H1 (cell line): Measurements from ENCODE around the gene MFAP3. TPM values are rescaled to one million over a fixed set of nuclear protein-coding genes. Genes with fewer than 3 reads are reported as not detected.

ENCODE experiments used
- CHD7 ChIP-seq: fragments of 300-600 bp; sonication (generic); IDR thresholded peaks from 2 replicates; pipeline ENCODE4 v1.7.1; 2012; ENCODE audit warnings: low read length, moderate library complexity, mild to moderate bottlenecking, inconsistent platforms; ENCODE audit not compliant: insufficient replicate concordance
- polyA plus RNA-seq, 7 experiments: library from polyadenylated mRNA; depleted of rRNA in 3 of 7; stranded (reverse) in 5 of 7; unstranded in 2 of 7; fragments of >200 nt in 5 of 7; fragments of 200-250 nt in 2 of 7; gene quantifications; 1 replicate in 5 of 7; 2 replicates in 1 of 7; 4 replicates in 1 of 7; pipeline versions ENCODE4 v1.2.1 to v1.2.3, GENCODE V29; 2011 to 2013; ENCODE audit warnings: missing spikeins in 2 of 7, mixed read lengths in 2 of 7
- total RNA-seq: library from RNA; stranded (reverse); fragmentation: NEBNext Ultra II Directional; extraction: Animal tissue kit (Norgen Biotek cat#: 25700); gene quantifications from 2 replicates; pipeline ENCODE4 v1.2.1, GENCODE V29; 2021

Gene MFAP3
- total and polyA plus RNA-seq, 2 of the 8 experiments (the other 6 are each of a cell fraction or from before 2014, with no cell fraction given) = 13.7 to 27.0 TPM

- no peak for TF ChIP-seq CHD7
Measured at GRCh38 chr5:154049636-154050035, 10.9 kb downstream of the MFAP3 start (continued).
